Stimulated activated CD8-positive, alpha-beta memory T cell treated with anti-CD3 and anti-CD28 coated beads, Interleukin-7, amount 100 ng/mL, for 4 hours (primary cell): ENCODE data around the gene SLC19A1.
A peak's percentile ranks its signal among the peaks of the same experiment; 100 is the strongest.

ENCODE experiments used
- DNase-seq, 2 donors: peaks; one replicate each; pipeline ENCODE4 v3.0.0-alpha.2; 2020; ENCODE audit warnings: low read depth in 2 of 2

SLC19A1 gene

GRCh38 chr21:45542242-45542666 is at the start of gene SLC19A1:
Gene SLC19A1, minus strand, starts transcription at chr21:45542440. Its CDS starts 4,481 bp downstream, at chr21:45537959.
- DNase-seq, result peak; percentile 31 to 74

- no peak for DNase-seq
Observed at GRCh38 chr21:45591619-45592207, 49.5 kb upstream of the SLC19A1 start.

- DNase-seq, result peak; percentile 42 to 58
Observed at GRCh38 chr21:45590726-45591618, 48.7 kb upstream of the SLC19A1 start.

- peak; percentile 43 to 53 for DNase-seq
Observed at GRCh38 chr21:45590246-45590725, 48.0 kb upstream of the SLC19A1 start.

GRCh38 chr21:45589686-45590245 is 47.5 kb upstream of the SLC19A1 start:
- no peak for DNase-seq

GRCh38 chr21:45588871-45589491 is 46.7 kb upstream of the SLC19A1 start:
- no peak for DNase-seq

- DNase-seq, result no peak
Observed at GRCh38 chr21:45588086-45588825, 46.0 kb upstream of the SLC19A1 start.

GRCh38 chr21:45586289-45586858 is 44.1 kb upstream of the SLC19A1 start:
- no peak for DNase-seq

GRCh38 chr21:45584786-45585185 is 42.5 kb upstream of the SLC19A1 start:
- no peak for DNase-seq

GRCh38 chr21:45583831-45584509 is 41.7 kb upstream of the SLC19A1 start:
- DNase-seq, result no peak

- DNase-seq, result no peak
Observed at GRCh38 chr21:45582128-45582527, 39.9 kb upstream of the SLC19A1 start.

GRCh38 chr21:45581322-45581712 is 39.1 kb upstream of the SLC19A1 start:
- no peak for DNase-seq

GRCh38 chr21:45580576-45581321 is 38.5 kb upstream of the SLC19A1 start:
- DNase-seq, result no peak

GRCh38 chr21:45580181-45580575 is 37.9 kb upstream of the SLC19A1 start:
- DNase-seq, result no peak

GRCh38 chr21:45579383-45580180 is 37.3 kb upstream of the SLC19A1 start:
- no peak for DNase-seq

- DNase-seq, result no peak
Observed at GRCh38 chr21:45578811-45579381, 36.7 kb upstream of the SLC19A1 start.

- no peak for DNase-seq
Observed at GRCh38 chr21:45578176-45578801, 36.0 kb upstream of the SLC19A1 start.

- no peak for DNase-seq
Observed at GRCh38 chr21:45577801-45578175, 35.5 kb upstream of the SLC19A1 start.
